PFSK-1 (cell line): Measurements from ENCODE around the gene RAD51B.

Experiments
- FOXP2 ChIP-seq: optimal IDR thresholded peaks from 2 replicates; pipeline ENCODE3; 2011; ENCODE audit warnings: borderline replicate concordance, control low read depth, inconsistent platforms; ENCODE audit not compliant: insufficient read depth; ENCODE audit errors: extremely low read length, extremely low read depth
- POLR2AphosphoS5 ChIP-seq: IDR thresholded peaks from 2 replicates; pipeline ENCODE4 v1.6.1; 2012; ENCODE audit warnings: low read depth, mild to moderate bottlenecking, control low read depth, low read length, moderate library complexity
- SIN3A ChIP-seq: IDR thresholded peaks from 2 replicates; pipeline ENCODE4 v1.6.1; 2012; ENCODE audit warnings: mild to moderate bottlenecking, low read length, moderate library complexity, borderline replicate concordance; ENCODE audit not compliant: insufficient read depth
- TAF1 ChIP-seq: IDR thresholded peaks from 2 replicates; pipeline ENCODE4 v1.6.1; 2012; ENCODE audit warnings: low read length, control low read depth, borderline replicate concordance; ENCODE audit not compliant: insufficient read depth
- TF ChIP-seq, protein P1 (sequence below), 2 experiments: IDR thresholded peaks; 2 replicates each; pipeline versions ENCODE4 v1.6.1 to v1.8.0; 2011 to 2012; ENCODE audit warnings: low read depth in 2 of 2, low read length in 2 of 2, control low read depth in 1 of 2, inconsistent platforms in 1 of 2, mild to moderate bottlenecking in 1 of 2, moderate library complexity in 1 of 2; ENCODE audit not compliant: insufficient read depth in 1 of 2

The RAD51B gene

DNA sequence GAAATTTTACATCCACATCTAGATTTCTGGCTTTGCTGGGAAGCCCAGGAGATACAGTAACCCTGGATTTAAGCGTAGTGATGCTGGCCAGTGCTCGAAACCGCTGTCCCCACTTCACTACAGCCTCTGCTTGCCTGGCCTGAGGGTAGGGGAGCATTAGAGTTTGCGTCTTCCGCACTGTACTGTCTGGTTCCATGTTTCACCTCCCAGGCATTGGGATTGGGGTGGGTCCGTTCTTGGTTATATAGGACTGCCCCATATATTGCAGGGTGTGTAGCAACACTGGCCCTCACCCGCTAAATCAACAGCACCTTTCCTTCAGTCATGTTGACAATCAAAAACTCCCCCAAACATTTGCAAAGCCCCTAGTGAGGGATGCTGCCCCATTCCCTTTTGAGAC is 732.5 kb downstream of the RAD51B start:
- TF ChIP-seq TAF1 (no peak), POLR2AphosphoS5 (no peak), FOXP2 (no peak), SIN3A (no peak)
- TF ChIP-seq, protein P1, sequence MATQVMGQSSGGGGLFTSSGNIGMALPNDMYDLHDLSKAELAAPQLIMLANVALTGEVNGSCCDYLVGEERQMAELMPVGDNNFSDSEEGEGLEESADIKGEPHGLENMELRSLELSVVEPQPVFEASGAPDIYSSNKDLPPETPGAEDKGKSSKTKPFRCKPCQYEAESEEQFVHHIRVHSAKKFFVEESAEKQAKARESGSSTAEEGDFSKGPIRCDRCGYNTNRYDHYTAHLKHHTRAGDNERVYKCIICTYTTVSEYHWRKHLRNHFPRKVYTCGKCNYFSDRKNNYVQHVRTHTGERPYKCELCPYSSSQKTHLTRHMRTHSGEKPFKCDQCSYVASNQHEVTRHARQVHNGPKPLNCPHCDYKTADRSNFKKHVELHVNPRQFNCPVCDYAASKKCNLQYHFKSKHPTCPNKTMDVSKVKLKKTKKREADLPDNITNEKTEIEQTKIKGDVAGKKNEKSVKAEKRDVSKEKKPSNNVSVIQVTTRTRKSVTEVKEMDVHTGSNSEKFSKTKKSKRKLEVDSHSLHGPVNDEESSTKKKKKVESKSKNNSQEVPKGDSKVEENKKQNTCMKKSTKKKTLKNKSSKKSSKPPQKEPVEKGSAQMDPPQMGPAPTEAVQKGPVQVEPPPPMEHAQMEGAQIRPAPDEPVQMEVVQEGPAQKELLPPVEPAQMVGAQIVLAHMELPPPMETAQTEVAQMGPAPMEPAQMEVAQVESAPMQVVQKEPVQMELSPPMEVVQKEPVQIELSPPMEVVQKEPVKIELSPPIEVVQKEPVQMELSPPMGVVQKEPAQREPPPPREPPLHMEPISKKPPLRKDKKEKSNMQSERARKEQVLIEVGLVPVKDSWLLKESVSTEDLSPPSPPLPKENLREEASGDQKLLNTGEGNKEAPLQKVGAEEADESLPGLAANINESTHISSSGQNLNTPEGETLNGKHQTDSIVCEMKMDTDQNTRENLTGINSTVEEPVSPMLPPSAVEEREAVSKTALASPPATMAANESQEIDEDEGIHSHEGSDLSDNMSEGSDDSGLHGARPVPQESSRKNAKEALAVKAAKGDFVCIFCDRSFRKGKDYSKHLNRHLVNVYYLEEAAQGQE (IDR thresholded peaks at IDR 0.05; ENCODE audit: insufficient read depth in 1 of 2, low read depth in 2 of 2, low read length in 2 of 2) = no peak

GRCh38 chr14:68552602-68553001 is 733.0 kb downstream of the RAD51B start:
- TF ChIP-seq SIN3A (no peak), FOXP2 (no peak), POLR2AphosphoS5 (no peak), TAF1 (no peak)
- TF ChIP-seq, protein P1 (IDR thresholded peaks at IDR 0.05; ENCODE audit: insufficient read depth in 1 of 2, low read depth in 2 of 2, low read length in 2 of 2) = no peak

GRCh38 chr14:68553311-68553710 is 733.7 kb downstream of the RAD51B start:
- TF ChIP-seq, protein P1 (IDR thresholded peaks at IDR 0.05; ENCODE audit: insufficient read depth in 1 of 2, low read depth in 2 of 2, low read length in 2 of 2) = no peak
- TF ChIP-seq SIN3A = no peak
- no peak for TF ChIP-seq FOXP2
- TF ChIP-seq TAF1 = no peak
- TF ChIP-seq POLR2AphosphoS5 = no peak

- TF ChIP-seq SIN3A (no peak), TAF1 (no peak), POLR2AphosphoS5 (no peak), FOXP2 (no peak)
- TF ChIP-seq, protein P1 (IDR thresholded peaks at IDR 0.05; ENCODE audit: insufficient read depth in 1 of 2, low read depth in 2 of 2, low read length in 2 of 2) = no peak
Measured at GRCh38 chr14:68554231-68554630, 734.7 kb downstream of the RAD51B start.

GRCh38 chr14:68556253-68556652 is 736.7 kb downstream of the RAD51B start:
- no peak for TF ChIP-seq FOXP2
- TF ChIP-seq, protein P1 (IDR thresholded peaks at IDR 0.05; ENCODE audit: insufficient read depth in 1 of 2, low read depth in 2 of 2, low read length in 2 of 2) = no peak
- TF ChIP-seq TAF1 = no peak
- no peak for TF ChIP-seq SIN3A
- no peak for TF ChIP-seq POLR2AphosphoS5
